ENCODE data around the gene IL6. TPM values are rescaled to one million over a fixed set of nuclear protein-coding genes. Genes with fewer than 3 reads are reported as not detected.
"Not testable (repeated sequence)": the region's sequence is repeated elsewhere in the genome, so short reads cannot be mapped to it uniquely, and the experiment has no call there.

Gene IL6
- polyA plus RNA-seq, 1 experiment, result 12.7 TPM

GRCh38 chr7:22771194-22771871, 44.3 kb downstream of the IL6 start:
- no peaks in the 10 kb centered on the region; the same call in 1 of the 2 replicates for H3K9me3 ChIP-seq (ENCODE audit: control insufficient read depth, insufficient read depth, low read length)
- TF ChIP-seq, protein P1, sequence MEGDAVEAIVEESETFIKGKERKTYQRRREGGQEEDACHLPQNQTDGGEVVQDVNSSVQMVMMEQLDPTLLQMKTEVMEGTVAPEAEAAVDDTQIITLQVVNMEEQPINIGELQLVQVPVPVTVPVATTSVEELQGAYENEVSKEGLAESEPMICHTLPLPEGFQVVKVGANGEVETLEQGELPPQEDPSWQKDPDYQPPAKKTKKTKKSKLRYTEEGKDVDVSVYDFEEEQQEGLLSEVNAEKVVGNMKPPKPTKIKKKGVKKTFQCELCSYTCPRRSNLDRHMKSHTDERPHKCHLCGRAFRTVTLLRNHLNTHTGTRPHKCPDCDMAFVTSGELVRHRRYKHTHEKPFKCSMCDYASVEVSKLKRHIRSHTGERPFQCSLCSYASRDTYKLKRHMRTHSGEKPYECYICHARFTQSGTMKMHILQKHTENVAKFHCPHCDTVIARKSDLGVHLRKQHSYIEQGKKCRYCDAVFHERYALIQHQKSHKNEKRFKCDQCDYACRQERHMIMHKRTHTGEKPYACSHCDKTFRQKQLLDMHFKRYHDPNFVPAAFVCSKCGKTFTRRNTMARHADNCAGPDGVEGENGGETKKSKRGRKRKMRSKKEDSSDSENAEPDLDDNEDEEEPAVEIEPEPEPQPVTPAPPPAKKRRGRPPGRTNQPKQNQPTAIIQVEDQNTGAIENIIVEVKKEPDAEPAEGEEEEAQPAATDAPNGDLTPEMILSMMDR (IDR thresholded peaks at IDR 0.05; ENCODE audit: low read depth, low read length), result no peak
- ChIA-PET CTCF (interaction anchor here (1.3 kb wide), 1 partner anchor 14 kb away, joined by 3 read pairs; no protein-coding TSS in a partner anchor), POLR2A (no interaction called here)
- no peak overlapping the region for H3K4me3 ChIP-seq (ENCODE audit: low read depth, low read length)
- no peaks in the 10 kb centered on the region for H3K27me3 ChIP-seq (ENCODE audit: control insufficient read depth, insufficient read depth, low read length)
- no peak for DNase-seq (ENCODE audit: low read depth, low spot score)
- H3K27ac ChIP-seq (ENCODE audit: low read depth, low read length), result no peak overlapping the region

DNA sequence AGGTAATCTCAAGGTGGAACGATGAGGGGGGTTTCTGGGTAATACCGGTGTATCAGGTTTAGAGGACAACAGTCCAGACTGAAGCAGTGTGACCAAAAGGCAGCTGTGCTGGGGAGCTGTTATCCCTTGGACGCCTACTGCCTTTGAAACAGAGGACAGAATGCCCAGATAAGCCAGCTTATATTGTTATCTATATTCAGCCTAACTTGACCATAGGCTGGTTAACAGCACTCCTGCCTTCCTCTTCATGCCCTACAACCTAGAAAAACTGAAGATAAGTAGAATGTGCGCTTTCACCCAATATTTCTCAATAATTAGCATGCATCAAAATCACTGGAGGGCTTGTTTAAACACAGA, 44.9 kb downstream of the IL6 start:
- DNase-seq (ENCODE audit: low read depth, low spot score), result no peak
- ChIA-PET POLR2A (no interaction called here), CTCF (interaction anchor here (1.3 kb wide), 1 partner anchor 14 kb away, joined by 3 read pairs; no protein-coding TSS in a partner anchor)
- H3K27me3 ChIP-seq (ENCODE audit: control insufficient read depth, insufficient read depth, low read length), result no peaks in the 10 kb centered on the region
- H3K27ac ChIP-seq (ENCODE audit: low read depth, low read length), result no peak overlapping the region
- H3K9me3 ChIP-seq (ENCODE audit: control insufficient read depth, insufficient read depth, low read length), result no peaks in the 10 kb centered on the region; the same call in 1 of the 2 replicates
- TF ChIP-seq, protein P1 (IDR thresholded peaks at IDR 0.05; ENCODE audit: low read depth, low read length), result no peak
- H3K4me3 ChIP-seq (ENCODE audit: low read depth, low read length), result no peak overlapping the region

DNA sequence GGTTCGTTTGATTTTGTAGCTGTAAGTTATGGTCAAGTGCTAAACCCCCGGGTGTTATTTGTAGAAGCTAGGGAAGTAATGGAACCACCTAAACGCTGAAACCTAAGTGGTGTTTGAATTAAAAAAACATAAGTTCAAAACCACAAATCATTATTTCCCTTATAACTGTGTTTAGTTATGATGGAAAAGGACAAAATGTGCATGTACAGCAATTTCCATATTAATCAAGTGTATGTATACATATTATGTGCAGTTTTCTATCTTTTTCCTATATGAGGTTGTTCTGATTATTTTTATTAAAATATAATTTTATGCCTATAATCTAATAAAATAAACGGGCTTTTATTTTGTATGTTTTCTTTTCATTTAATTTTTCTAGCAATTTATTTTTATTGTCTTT, 45.9 kb downstream of the IL6 start:
- POLR2A ChIA-PET, result no interaction called here
- CTCF ChIA-PET, result interaction anchor here (1.3 kb wide), 1 partner anchor 13 kb away, joined by 3 read pairs; no protein-coding TSS in a partner anchor
- no peak overlapping the region for H3K27ac ChIP-seq (ENCODE audit: low read depth, low read length)
- H3K27me3 ChIP-seq (ENCODE audit: control insufficient read depth, insufficient read depth, low read length), result no peaks in the 10 kb centered on the region
- TF ChIP-seq, protein P1 (IDR thresholded peaks at IDR 0.05; ENCODE audit: low read depth, low read length), result no peak
- H3K4me3 ChIP-seq (ENCODE audit: low read depth, low read length), result no peak overlapping the region
- no peaks in the 10 kb centered on the region; the same call in 1 of the 2 replicates for H3K9me3 ChIP-seq (ENCODE audit: control insufficient read depth, insufficient read depth, low read length)
- no peak for DNase-seq (ENCODE audit: low read depth, low spot score)

GRCh38 chr7:22776964-22777363, 50.0 kb downstream of the IL6 start:
- H3K4me3 ChIP-seq (ENCODE audit: low read depth, low read length), result no peak overlapping the region
- H3K27ac ChIP-seq (ENCODE audit: low read depth, low read length), result no peak overlapping the region
- ChIA-PET POLR2A (no interaction called here), CTCF (no interaction called here)
- H3K27me3 ChIP-seq (ENCODE audit: control insufficient read depth, insufficient read depth, low read length), result no peaks in the 10 kb centered on the region
- DNase-seq (ENCODE audit: low read depth, low spot score), result no peak
- H3K9me3 ChIP-seq (ENCODE audit: control insufficient read depth, insufficient read depth, low read length), result no peaks in the 10 kb centered on the region
- TF ChIP-seq, protein P1 (IDR thresholded peaks at IDR 0.05; ENCODE audit: low read depth, low read length), result no peak

DNA sequence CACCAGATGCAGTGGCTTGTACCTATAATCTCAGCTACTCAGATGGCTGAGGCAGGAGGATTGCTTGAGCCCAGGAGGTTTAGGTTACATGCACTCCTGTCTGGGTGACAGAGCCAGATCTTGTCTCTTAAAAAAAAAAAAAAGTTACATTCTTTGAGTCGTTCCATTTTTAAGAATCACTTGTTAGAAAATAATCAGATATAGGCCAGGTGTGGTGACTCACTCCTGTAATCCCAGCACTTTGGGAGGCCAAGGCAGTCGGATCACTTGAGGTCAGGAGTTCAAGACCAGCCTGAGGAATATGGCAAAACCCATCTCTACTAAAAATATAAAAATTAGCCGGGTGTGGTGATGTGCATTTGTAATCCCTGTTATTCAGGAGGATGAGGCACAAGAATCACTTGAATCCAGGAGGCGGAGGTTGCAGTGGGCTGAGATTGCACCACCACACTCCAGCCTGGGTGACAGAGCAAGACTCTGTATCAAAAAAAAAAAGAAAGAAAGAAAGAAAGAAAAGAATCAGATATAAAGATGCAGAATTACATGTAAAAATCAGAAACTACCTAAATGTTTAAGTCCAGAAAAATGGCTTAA, 52.8 kb downstream of the IL6 start:
- ChIA-PET POLR2A (interaction anchor here (0.6 kb wide), 1 partner anchor 45 kb away, joined by 3 read pairs; no protein-coding TSS in a partner anchor), CTCF (interaction anchor here (1.5 to 1.6 kb wide), 2 partner anchors 219 to 306 kb away, joined by 3 to 12 read pairs; no protein-coding TSS in a partner anchor)
- DNase-seq (ENCODE audit: low read depth, low spot score), result not testable (repeated sequence)

More for the DNA sequence above, 52.8 kb downstream of the IL6 start:
- not testable (repeated sequence) for H3K4me3 ChIP-seq (ENCODE audit: low read depth, low read length); H3K27me3 ChIP-seq (ENCODE audit: control insufficient read depth, insufficient read depth, low read length); H3K9me3 ChIP-seq (ENCODE audit: control insufficient read depth, insufficient read depth, low read length); H3K27ac ChIP-seq (ENCODE audit: low read depth, low read length)

Data from AG04450 (cell line).